H7 (cell line): ENCODE results near the gene RNGTT. TPM values are rescaled to one million over a fixed set of nuclear protein-coding genes. Genes with fewer than 3 reads are reported as not detected.

Experiments used
- DNase-seq: peaks from one replicate; pipeline ENCODE4 v3.0.0; 2012
- H3K27me3 ChIP-seq: 2 replicates; pipeline ENCODE4 v1.6.0; 2011; ENCODE audit warnings: mild to moderate bottlenecking, low read length; ENCODE audit not compliant: control insufficient read depth, insufficient read depth
- H3K36me3 ChIP-seq: replicated peaks from 2 replicates; pipeline ENCODE4 v1.5.1; 2011; ENCODE audit warnings: low read length; ENCODE audit not compliant: control insufficient read depth, insufficient read depth
- H3K4me3 ChIP-seq: 2 replicates; pipeline ENCODE4 v1.5.1; 2011; ENCODE audit warnings: low read depth, mild to moderate bottlenecking, control low read depth, low read length, moderate library complexity; ENCODE audit not compliant: insufficient read depth
- total RNA-seq: library from RNA; depleted of rRNA; stranded (reverse); fragments of >200 nt; shearing (Covaris generic); gene quantifications from 2 replicates; pipeline ENCODE4 v1.2.3, GENCODE V29; 2014

Gene RNGTT
- total RNA-seq, 1 experiment from 2014 or later: 26.9 TPM

GRCh38 chr6:88695937-88696336 lies 267.5 kb downstream of the RNGTT start:
- Histone ChIP-seq H3K27me3 (no peaks in the 10 kb centered on the region), H3K4me3 (no peak overlapping the region), H3K36me3 (no peaks in the 10 kb centered on the region)
- no peak for DNase-seq

- no peaks in the 10 kb centered on the region for H3K27me3 ChIP-seq
- H3K36me3 ChIP-seq: no peaks in the 10 kb centered on the region
- H3K4me3 ChIP-seq: no peak overlapping the region
- DNase-seq: no peak
These were observed 279.7 kb downstream of the RNGTT start for GRCh38 chr6:88683734-88684133.

GRCh38 chr6:88680654-88681053 lies 282.8 kb downstream of the RNGTT start:
- Histone ChIP-seq H3K27me3 (no peaks in the 10 kb centered on the region), H3K4me3 (no peak overlapping the region), H3K36me3 (no peaks in the 10 kb centered on the region)
- DNase-seq: no peak

GRCh38 chr6:88679841-88680240 lies 283.6 kb downstream of the RNGTT start:
- DNase-seq: no peak
- H3K36me3 ChIP-seq: no peaks in the 10 kb centered on the region
- H3K27me3 ChIP-seq: no peaks in the 10 kb centered on the region
- no peak overlapping the region for H3K4me3 ChIP-seq

GRCh38 chr6:88677356-88677755 lies 286.1 kb downstream of the RNGTT start:
- Histone ChIP-seq H3K27me3 (no peaks in the 10 kb centered on the region), H3K36me3 (no peaks in the 10 kb centered on the region), H3K4me3 (no peak overlapping the region)
- DNase-seq: no peak

- DNase-seq: no peak
- Histone ChIP-seq H3K27me3 (no peaks in the 10 kb centered on the region), H3K36me3 (no peaks in the 10 kb centered on the region), H3K4me3 (no peak overlapping the region)
These were observed 291.8 kb downstream of the RNGTT start for GRCh38 chr6:88671624-88672023.

GRCh38 chr6:88670369-88670768 lies 293.0 kb downstream of the RNGTT start:
- no peak for DNase-seq
- no peaks in the 10 kb centered on the region for H3K36me3 ChIP-seq
- H3K4me3 ChIP-seq: no peak overlapping the region
- no peaks in the 10 kb centered on the region for H3K27me3 ChIP-seq

GRCh38 chr6:88669475-88669874 lies 293.9 kb downstream of the RNGTT start:
- no peak for DNase-seq
- no peak overlapping the region for H3K4me3 ChIP-seq
- H3K27me3 ChIP-seq: no peaks in the 10 kb centered on the region

GRCh38 chr6:88666901-88667300 lies 296.5 kb downstream of the RNGTT start:
- Histone ChIP-seq H3K36me3 (no peaks in the 10 kb centered on the region), H3K27me3 (no peaks in the 10 kb centered on the region), H3K4me3 (no peak overlapping the region)
- DNase-seq: no peak

More at GRCh38 chr6:88669475-88669874, 293.9 kb downstream of the RNGTT start:
- no peaks in the 10 kb centered on the region for H3K36me3 ChIP-seq

GRCh38 chr6:88665131-88665530 lies 298.3 kb downstream of the RNGTT start:
- Histone ChIP-seq H3K36me3 (no peaks in the 10 kb centered on the region), H3K27me3 (no peaks in the 10 kb centered on the region), H3K4me3 (no peak overlapping the region)
- DNase-seq: no peak

GRCh38 chr6:88663801-88664200 lies 299.6 kb downstream of the RNGTT start:
- H3K4me3 ChIP-seq: no peak overlapping the region
- H3K27me3 ChIP-seq: no peaks in the 10 kb centered on the region
- no peaks in the 10 kb centered on the region for H3K36me3 ChIP-seq
- DNase-seq: no peak

- no peak for DNase-seq
- Histone ChIP-seq H3K4me3 (no peak overlapping the region), H3K27me3 (no peaks in the 10 kb centered on the region), H3K36me3 (no peaks in the 10 kb centered on the region; the same call in 1 of the 2 replicates)
These were observed 300.7 kb downstream of the RNGTT start for GRCh38 chr6:88662653-88663174.

GRCh38 chr6:88662163-88662580 lies 301.2 kb downstream of the RNGTT start:
- no peaks in the 10 kb centered on the region; the same call in 1 of the 2 replicates for H3K36me3 ChIP-seq
- H3K27me3 ChIP-seq: no peaks in the 10 kb centered on the region
- DNase-seq: no peak
- no peak overlapping the region for H3K4me3 ChIP-seq

- no peak overlapping the region for H3K4me3 ChIP-seq
- H3K27me3 ChIP-seq: no peaks in the 10 kb centered on the region
- no peaks in the 10 kb centered on the region; the same call in 1 of the 2 replicates for H3K36me3 ChIP-seq
- no peak for DNase-seq
These were observed 302.3 kb downstream of the RNGTT start for GRCh38 chr6:88661136-88661535.

GRCh38 chr6:88655586-88655985 lies 307.8 kb downstream of the RNGTT start:
- Histone ChIP-seq H3K27me3 (no peaks in the 10 kb centered on the region), H3K4me3 (no peak overlapping the region), H3K36me3 (no peaks in the 10 kb centered on the region; the same call in 1 of the 2 replicates)
- no peak for DNase-seq

GRCh38 chr6:88653936-88654335 lies 309.5 kb downstream of the RNGTT start:
- no peaks in the 10 kb centered on the region for H3K27me3 ChIP-seq
- no peak overlapping the region for H3K4me3 ChIP-seq
- DNase-seq: no peak
- H3K36me3 ChIP-seq: no peaks in the 10 kb centered on the region; the same call in 1 of the 2 replicates
